Measurements from ENCODE around the gene AKR1B1.

The AKR1B1 gene

GRCh38 chr7:134428942-134429341, 30.0 kb downstream of the AKR1B1 start:
- peaks cover 20% of the 10 kb centered on the region for H3K27me3 ChIP-seq

GRCh38 chr7:134427896-134428295, 31.0 kb downstream of the AKR1B1 start:
- TF ChIP-seq, protein P1, sequence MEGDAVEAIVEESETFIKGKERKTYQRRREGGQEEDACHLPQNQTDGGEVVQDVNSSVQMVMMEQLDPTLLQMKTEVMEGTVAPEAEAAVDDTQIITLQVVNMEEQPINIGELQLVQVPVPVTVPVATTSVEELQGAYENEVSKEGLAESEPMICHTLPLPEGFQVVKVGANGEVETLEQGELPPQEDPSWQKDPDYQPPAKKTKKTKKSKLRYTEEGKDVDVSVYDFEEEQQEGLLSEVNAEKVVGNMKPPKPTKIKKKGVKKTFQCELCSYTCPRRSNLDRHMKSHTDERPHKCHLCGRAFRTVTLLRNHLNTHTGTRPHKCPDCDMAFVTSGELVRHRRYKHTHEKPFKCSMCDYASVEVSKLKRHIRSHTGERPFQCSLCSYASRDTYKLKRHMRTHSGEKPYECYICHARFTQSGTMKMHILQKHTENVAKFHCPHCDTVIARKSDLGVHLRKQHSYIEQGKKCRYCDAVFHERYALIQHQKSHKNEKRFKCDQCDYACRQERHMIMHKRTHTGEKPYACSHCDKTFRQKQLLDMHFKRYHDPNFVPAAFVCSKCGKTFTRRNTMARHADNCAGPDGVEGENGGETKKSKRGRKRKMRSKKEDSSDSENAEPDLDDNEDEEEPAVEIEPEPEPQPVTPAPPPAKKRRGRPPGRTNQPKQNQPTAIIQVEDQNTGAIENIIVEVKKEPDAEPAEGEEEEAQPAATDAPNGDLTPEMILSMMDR (IDR thresholded peaks at IDR 0.05): no peak
- H3K4me3 ChIP-seq (ENCODE audit: low read depth in 1 of 2, low read length in 1 of 2): no peak overlapping the region
- H3K4me1 ChIP-seq (ENCODE audit: control insufficient read depth in 1 of 2, insufficient read depth in 1 of 2, low read depth in 1 of 2, low read length in 1 of 2): peaks cover 7% of the 10 kb centered on the region in 2 experiments
- no peaks in the 10 kb centered on the region for H3K9me3 ChIP-seq
- H3K27ac ChIP-seq: no peak overlapping the region
- H3K36me3 ChIP-seq: no peaks in the 10 kb centered on the region
- H3K27me3 ChIP-seq: peaks cover 16% of the 10 kb centered on the region

More at GRCh38 chr7:134428942-134429341, 30.0 kb downstream of the AKR1B1 start:
- Histone ChIP-seq H3K4me3 (ENCODE audit: low read depth in 1 of 2, low read length in 1 of 2) (no peak overlapping the region), H3K4me1 (ENCODE audit: control insufficient read depth in 1 of 2, insufficient read depth in 1 of 2, low read depth in 1 of 2, low read length in 1 of 2) (peaks cover 8 to 9% of the 10 kb centered on the region in 2 experiments), H3K27ac (no peak overlapping the region), H3K36me3 (no peaks in the 10 kb centered on the region), H3K9me3 (no peaks in the 10 kb centered on the region)
- TF ChIP-seq, protein P1 (IDR thresholded peaks at IDR 0.05): no peak

DNA sequence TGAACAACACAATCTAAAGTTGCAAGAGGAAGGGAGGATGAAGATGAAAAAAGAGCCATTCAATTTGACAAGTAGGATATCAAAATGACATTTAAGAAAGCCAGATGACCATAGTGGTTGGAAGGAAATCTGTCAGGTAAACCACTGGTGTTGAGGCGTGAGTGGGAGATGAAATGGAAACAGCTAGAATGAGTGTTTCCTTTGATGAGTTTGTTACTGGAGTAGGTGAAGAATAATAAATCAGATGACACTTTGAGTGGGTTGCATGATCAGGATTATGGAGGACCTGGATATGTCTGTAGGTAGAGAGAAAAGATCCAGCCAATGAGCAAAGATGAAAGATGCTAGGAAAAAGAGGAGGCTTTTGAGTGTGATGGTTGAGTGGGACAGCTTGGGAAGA, 33.1 kb downstream of the AKR1B1 start:
- Histone ChIP-seq H3K4me3 (ENCODE audit: low read depth in 1 of 2, low read length in 1 of 2) (no peak overlapping the region), H3K27me3 (no peaks in the 10 kb centered on the region), H3K27ac (no peak overlapping the region), H3K9me3 (no peaks in the 10 kb centered on the region), H3K4me1 (ENCODE audit: control insufficient read depth in 1 of 2, insufficient read depth in 1 of 2, low read depth in 1 of 2, low read length in 1 of 2) (no peaks in the 10 kb centered on the region), H3K36me3 (no peaks in the 10 kb centered on the region)
- TF ChIP-seq, protein P1 (IDR thresholded peaks at IDR 0.05): no peak

DNA sequence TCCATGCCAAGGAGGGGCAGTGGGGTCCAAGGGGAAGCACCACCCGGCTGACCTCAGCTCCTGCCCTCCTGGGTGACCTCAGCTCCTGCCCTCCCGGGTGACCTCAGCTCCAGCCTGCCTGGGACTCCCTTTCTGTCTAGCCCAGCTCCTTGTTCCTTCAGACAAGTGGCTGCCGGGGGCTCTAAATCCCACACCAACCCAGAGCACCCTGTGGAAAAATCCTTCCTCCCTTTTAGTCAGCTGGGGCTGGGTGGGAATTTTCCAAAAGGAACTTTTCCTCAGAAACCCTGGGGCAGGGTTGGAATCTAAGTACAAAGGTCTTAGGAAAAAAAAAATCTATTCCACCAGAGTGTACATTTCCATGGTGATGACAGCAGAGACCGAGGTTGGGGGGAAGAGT, 36.3 kb downstream of the AKR1B1 start:
- Histone ChIP-seq H3K27ac (no peak overlapping the region), H3K36me3 (no peaks in the 10 kb centered on the region), H3K4me3 (ENCODE audit: low read depth in 1 of 2, low read length in 1 of 2) (no peak overlapping the region), H3K9me3 (no peaks in the 10 kb centered on the region), H3K27me3 (no peaks in the 10 kb centered on the region), H3K4me1 (ENCODE audit: control insufficient read depth in 1 of 2, insufficient read depth in 1 of 2, low read depth in 1 of 2, low read length in 1 of 2) (no peaks in the 10 kb centered on the region)
- TF ChIP-seq, protein P1 (IDR thresholded peaks at IDR 0.05): no peak

- H3K27ac ChIP-seq: no peak overlapping the region
- no peaks in the 10 kb centered on the region for H3K9me3 ChIP-seq
- H3K27me3 ChIP-seq: no peaks in the 10 kb centered on the region
- H3K4me3 ChIP-seq (ENCODE audit: low read depth in 1 of 2, low read length in 1 of 2): no peak overlapping the region
- TF ChIP-seq, protein P1 (IDR thresholded peaks at IDR 0.05): no peak
- no peaks in the 10 kb centered on the region for H3K4me1 ChIP-seq (ENCODE audit: control insufficient read depth in 1 of 2, insufficient read depth in 1 of 2, low read depth in 1 of 2, low read length in 1 of 2)
- H3K36me3 ChIP-seq: no peaks in the 10 kb centered on the region
These were observed 36.9 kb downstream of the AKR1B1 start for GRCh38 chr7:134422008-134422407.

All from neutrophil (primary cell).